GM21528 (cell line): ENCODE measurements around the gene UBE2E1.

Source experiments
- ATAC-seq: cut with Tn5 transposase; IDR thresholded peaks from one replicate; pipeline ENCODE4 v1.9.1; 2021; ENCODE audit warnings: mild to moderate bottlenecking, moderate library complexity; ENCODE audit not compliant: unreplicated experiment, low FRiP score

The UBE2E1 gene

DNA sequence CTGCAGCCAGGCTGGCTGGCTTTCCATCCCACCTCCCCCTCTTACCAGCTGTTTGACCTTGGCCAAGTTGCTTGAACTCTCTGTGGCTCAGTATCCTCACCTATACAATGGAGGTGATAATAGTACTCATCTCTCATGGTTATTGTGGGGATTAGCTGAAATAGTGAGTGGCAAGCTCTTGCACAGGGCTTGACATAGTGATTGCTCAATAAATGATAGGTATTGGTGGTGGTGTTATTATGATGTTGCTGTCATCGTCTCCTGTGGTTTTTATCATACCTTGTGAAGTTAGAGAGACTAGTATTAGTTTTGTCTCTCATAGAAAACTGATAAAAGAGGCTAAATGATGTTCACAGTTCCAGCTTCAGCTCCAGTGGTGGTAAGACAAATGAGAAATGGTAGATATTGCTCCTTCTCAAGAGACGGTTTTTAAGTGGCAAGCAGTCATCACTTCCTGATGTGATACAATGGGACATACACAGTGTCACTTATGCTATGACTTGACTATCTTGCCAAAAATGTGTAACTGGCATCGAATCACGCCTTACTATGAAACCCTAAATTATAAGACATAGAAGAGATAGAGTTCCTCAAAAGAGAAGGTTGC is 12.1 kb upstream of the UBE2E1 start:
- ATAC-seq: no peak

DNA sequence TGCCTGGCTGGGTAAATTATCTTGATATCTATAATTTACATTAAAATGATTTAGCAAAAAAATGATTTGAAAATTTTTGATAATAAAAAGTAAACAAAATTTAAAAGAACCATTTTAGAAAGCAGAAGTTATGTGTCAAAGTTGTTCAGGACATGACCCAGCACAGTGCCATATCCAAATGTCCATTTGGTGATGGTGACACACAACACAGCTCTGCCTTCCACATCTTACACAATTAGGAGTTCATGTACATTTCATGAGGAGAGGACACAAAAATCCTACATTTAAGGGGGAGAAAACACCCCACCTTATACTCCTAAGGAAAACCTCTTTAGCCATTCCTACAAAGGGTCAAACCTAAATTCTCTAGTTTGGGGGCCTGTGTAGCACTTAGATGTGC is 10.7 kb upstream of the UBE2E1 start:
- no peak for ATAC-seq

DNA sequence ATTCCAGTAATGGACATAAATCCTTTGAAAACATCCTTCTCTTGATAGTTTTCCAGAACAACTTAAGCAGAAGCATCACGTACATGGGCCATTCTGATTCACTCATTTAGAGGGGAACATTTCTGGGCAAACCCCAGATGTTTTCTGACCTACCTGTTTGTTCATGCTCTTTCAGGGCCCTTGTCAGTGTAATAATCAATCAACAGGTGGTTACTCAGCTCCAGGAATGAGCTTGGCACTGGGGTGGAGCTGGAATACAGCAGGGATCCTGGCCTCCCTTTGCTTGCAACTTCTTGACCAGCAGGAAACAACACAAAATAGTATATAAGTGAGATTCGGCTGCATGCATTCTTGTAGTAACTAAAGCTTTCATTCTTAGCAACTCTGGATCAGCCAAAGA is 9.2 kb upstream of the UBE2E1 start:
- no peak for ATAC-seq

DNA sequence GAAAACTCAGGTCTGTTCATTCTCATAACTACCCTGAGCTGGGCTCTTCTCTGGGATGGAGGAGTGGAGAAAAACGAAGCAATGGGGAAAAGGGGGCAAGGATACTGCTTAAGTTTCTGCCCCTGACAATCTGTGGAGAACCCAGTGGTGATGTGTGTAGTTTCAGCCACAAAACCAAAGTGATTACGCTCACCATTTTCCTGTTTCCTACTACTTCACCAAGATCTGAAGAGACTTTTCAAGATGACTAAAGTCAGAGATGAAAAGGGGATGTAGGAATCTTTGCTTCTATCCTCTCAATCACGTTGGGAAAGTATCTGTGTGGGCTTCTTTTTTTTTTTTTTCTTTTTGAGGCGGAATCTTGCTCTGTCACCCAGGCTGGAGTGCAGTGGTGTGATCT is 8.3 kb upstream of the UBE2E1 start:
- ATAC-seq: peak; percentile 89

DNA sequence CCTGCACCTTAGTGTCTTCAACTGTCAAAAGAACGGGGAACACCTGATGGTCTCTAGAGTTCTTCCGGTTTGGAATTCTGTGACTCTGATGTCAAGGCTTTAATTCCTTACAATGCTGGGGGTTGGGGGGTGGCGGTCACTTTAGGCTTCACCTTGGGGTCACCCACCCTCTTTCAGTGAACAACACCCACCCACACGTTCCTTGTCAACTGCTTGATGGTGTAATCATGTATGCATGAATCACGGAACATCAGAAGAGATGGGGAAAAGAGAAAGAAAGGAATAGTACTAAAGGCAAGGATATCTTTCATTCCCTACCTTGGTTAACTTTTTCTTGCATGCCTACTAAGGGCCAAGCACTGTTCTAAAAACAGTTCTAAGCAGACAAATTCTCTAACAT is 7.3 kb upstream of the UBE2E1 start:
- ATAC-seq: no peak

DNA sequence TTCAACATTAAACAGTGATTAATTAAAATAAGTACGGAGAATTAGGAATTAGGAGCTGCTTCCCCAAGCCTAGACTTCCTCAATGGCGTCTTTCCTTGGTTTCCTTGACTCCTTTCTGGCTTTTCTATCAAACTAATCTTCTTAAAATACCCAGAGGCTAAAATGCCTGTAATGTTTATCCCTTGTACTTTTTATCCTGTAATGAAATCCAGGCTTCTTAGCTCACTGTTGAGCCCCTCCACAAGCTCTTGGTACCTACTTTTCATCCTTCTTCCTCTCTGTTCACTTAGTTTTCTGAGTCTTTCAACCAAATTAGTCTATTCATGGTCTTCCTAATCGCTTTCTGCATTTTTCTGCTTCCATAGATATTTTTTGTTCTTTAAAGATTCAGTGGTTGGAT is 6.9 kb upstream of the UBE2E1 start:
- no peak for ATAC-seq

DNA sequence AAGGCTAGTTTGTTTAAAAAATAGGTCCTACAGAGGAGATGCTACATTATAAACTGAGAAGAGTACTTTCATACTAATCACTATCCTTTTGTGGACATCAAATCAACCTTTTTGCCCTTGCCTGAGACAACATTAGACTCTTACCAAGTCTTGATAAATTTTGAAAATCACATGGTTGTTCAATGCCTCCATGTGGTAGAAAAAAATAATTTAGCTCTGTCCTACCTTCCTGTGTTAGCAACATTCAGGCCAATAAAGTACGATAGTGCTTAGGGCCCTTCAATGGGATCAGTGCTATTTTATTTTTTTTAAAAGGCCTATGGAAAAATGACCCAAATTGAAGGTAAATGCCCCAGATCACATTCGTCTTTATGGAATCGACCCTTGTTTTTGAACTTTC is 5.0 kb upstream of the UBE2E1 start:
- ATAC-seq: no peak

DNA sequence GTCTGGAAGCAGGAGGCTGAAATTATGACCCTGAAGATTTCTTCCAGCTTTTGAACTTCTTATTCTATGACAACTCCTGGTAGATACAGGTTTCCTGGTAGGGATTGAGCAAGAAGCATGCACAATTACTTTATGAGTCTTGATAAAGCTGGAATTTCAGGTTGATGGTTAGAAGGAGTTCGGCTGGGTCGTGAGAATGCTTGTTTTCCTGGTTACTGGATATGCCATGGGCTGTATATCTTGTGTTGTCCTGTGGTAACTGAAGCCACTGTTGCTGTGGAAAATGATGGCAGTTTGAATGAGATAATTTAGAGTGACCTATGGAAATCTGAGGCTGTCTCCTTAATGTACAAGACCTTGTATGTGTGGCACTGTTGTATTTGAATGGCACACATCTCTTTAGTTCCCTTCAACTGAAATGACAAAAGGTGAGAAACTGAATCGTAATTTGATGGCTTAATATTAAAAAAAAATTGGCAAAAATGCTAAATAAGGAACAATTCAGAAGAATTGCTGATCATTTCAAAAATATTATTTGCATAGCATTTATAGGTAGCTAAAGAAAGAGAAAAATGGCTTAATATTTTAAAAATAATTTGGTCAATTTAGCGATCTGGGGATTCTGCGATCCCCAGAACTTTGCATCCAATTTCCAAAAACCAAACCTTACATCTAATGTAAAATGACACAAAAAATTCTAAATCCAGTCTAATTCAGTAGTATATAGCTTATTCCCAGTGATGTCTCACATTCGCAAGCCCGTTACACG is 1.1 kb upstream of the UBE2E1 start:
- ATAC-seq: no peak

DNA sequence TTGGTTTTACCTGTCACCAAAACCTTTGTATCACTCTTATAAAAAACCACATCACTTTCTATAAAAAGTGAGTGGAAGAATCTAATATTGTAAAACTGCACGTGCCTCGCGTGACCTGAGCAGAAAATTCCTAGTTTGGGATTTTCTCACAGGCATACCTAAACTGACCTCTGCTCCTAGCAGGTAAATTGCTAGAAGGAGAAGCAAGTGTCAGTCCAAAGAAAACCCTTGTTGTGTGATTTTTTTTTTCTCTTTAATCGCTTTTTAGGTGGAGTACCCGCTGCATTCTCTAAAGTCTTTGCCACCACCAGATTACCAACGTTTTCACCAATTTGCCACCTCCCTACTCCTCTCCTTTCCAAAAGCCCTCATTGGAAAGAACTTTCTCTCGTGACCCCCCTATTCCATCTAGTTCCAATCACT is 534 bp upstream of the UBE2E1 start:
- ATAC-seq: no peak

DNA sequence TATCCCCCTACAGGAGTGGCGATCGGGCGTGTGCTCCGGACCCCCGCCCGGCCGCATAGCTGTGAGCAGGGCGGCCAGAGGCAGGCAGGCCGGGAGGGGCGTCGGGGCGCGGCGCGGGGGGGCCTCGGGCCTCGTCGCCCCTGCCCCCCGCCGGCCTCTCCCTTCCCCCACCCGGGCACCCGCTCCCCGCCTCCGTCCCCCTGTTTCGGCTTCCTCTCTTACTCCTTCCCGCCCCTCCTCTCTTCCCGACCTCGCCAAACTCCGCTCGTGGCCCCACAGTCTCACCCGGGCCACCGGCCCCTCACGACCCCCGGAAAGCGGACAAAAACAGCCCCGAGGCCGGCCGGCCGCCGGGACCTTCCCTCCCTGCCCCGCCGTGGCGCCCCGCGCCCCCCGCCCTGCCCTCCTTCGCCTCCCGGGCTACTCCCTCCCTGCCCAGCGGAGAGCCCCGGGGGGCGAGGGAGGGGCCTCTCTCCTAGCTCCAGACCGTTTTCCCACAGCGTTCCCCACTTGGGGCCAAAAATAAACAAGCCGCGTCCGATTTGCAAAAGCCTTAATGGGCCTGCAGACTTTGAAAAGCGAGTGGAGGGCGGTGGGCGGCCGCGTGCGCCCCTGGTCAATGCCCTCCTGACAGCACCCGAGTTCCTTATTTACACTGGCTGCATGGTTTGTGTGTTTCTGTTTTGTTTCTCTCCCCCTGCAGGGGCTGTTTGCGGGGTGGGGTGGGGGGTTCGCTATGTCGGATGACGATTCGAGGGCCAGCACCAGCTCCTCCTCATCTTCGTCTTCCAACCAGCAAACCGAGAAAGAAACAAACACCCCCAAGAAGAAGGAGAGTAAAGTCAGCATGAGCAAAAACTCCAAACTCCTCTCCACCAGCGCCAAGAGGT is 1.0 kb downstream of the UBE2E1 start:
- peak; percentile 3 for ATAC-seq

DNA sequence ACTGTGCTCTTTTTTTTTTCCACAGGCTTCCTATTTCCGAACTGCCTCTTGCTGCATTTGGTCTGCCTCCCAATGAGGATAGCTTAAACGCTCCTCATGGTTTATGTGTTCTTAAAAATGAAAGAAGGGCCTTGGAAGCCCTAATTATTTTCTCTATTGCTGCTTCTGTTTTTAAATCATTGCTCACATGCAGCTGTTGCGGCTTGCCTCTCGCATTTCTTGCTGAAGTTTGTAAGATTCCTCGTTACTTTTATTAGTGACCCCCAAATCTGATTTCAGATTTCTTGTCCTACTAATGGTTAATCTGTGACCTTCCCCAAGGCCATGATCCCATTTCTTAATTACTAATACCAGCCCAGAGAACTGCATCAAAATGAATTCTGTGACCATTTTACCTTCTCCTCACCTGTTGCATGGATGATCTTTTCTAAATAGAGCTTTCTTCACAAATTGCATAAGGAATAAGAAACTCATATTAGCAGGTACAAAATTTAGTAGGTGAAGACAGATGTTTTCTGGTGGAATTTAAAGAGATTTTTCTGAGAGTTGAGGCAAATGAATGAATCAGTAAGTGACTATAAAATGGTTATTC is 1.8 kb downstream of the UBE2E1 start:
- no peak for ATAC-seq

DNA sequence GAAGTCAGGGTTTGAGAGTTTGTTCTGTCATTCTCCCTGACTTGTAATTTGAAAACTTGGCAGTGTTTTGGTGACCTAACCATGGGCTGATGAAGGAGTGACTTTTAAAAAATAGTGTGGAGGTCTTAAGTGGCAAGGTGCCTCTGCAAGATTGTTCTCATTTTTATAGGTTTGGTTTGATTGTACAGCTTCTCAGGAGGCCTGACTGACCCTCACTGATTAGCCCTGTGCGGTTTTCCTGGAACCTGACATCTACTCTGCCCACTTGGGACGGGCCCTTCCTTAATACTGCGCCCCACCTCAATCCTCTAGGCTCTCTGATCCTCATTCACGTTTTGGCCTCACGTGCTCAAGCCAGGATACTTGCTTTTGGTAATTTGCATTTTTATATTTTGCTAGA is 2.8 kb downstream of the UBE2E1 start:
- no peak for ATAC-seq

DNA sequence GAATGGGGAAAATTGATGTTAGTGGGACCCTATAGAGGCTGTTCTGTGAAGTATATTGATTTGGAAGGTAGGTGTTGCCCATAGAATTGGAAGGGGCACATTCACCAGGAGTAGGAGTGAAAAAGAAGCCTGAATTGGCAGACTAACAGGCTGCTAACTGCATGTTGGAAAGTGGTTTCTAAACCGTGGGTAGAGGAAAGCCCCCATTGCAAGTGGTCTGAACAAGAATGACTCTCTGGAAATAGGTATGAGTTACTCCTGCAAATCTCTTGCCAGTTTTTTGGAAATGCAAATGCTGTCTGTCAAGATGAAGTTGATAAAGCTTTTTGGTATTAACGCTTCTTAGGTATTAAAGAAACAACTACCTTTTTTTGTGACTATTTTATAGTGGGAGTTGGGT is 3.5 kb downstream of the UBE2E1 start:
- no peak for ATAC-seq

DNA sequence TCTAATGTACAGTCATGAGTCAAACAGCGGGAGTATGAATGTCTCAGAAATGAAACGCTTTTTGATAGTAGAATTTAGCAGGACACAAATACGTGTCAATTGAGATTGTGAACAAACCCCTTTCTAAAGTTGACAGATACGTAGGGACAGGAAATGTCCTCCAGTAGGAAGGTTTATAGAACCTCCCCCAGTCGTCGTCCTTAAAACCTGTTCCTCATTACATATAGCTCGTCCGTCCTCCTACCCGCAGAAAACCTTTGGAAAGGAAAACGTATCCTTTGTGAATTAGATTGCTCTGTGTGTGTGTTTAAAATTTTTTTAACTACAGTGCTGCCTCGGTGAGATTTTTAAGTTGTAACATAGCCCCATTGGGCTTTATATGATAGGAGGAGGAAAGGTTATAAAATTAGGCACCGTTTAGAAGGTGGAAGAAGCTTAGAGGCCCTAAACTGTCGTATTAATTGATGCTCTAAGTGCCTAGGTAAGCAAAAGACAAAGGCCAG is 4.1 kb downstream of the UBE2E1 start:
- no peak for ATAC-seq

DNA sequence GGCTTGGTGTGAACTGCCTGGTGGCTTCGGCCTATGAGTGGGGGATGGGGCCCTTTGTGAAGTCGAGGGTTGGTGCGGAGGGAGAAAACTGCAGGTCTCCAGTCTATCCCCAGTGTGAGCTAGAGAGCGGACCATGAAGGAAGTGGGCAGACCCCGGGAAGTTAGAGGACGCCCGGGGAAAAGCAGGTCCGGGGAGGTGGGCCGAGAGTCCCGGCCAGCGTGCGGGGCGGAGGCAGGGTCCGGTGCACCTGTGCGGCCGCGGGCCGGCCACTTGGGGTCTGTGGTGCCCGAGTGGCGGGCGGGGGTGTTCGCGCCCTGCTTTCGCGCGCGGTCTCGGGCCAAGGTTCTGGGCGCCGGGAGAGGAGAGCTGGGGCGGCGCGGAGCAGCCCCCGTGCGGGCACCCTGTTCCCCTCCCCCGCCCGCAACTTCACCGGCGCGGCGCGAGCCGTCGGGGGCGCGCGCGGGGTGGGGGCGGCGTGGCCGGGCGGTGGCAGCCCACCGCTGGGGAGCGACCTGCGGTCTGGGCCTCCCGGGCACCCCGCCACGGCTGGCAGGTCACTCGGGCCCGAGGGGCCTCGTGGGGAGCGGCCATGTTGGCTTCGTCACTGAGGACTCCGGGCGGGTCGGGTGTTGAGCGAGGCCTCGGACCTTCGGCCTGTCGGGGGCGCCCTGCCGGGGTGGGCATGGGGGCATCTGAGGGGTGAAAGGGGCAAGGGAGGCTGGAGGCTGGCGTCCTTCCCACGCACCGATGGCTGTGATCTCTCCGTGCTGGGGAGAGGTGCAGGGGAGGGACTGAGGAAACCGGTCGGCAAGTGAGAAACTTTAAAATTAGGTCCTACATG is 4.8 kb downstream of the UBE2E1 start:
- peak; percentile 29 for ATAC-seq

DNA sequence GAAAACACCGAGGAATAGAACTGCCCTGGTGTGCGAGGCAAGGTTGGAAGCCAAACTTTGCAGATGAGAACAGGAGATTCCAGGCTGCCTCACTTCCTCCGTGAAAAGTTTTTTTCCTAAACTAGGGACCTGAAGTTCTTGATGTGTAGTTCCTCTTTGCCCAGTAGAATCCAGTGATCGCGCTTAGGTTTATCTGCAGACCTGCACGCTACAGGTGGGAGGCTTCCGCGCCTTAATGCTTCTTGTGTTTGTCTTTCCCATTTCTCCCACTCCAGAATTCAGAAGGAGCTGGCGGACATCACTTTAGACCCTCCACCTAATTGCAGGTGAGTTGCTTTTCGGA is 5.4 kb downstream of the UBE2E1 start:
- no peak for ATAC-seq

DNA sequence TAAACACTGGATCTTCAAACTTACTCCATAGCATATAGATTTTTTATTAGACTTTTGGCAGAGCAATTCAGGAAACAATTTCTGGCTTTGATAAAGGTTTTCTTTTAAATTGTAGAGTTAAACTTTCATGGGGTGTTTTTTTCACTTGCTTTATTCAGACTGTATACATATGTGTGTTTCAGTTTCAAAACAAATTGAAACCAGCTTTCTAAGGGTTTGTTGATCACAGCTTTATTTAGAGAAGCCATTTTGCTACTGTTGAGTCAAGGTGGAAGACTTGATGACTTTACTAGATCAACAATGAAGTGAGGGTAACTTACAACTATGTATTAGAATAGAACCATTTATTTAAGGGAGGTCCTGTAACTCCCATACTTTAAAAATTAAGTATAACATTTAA is 6.2 kb downstream of the UBE2E1 start:
- peak; percentile 49 for ATAC-seq

DNA sequence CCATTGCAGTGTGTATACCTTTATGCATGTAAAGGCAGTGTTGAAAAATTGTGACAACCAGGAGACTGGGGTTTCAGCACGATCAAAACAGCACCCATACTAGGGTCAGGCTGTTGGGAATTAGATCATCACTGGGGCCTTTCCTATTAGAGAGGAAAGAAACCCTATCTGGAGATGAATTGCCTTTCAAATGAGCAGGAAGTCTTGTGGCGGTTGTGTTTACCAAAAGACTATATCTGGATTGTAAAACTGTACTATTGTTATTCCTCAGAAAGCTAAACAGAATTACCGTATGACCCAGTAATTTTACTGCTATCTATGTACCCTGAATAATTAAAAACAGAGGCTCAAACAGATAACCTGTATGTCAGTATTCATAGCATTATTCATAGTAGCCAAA is 10.1 kb downstream of the UBE2E1 start:
- no peak for ATAC-seq

DNA sequence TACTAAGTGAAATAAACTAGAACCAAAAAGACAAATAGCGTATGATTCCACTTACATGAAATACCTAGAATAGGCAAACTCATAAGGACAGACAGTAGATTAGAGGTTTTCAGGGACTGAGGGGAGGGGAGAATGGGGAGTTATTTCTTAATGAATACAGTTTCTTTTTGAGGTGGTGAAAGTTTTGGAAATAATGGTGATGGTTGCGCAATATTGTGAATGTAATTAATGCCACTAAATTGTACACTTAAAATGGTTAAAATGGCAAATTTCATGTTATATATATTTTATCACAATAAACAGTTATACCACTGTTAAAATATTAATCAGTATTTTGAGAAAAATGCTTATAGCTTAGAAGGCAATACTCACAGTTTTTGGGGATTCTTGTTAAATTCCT is 11.0 kb downstream of the UBE2E1 start:
- ATAC-seq: no peak
